GM12892 (cell line): ENCODE data around the gene MYO5B.

Source experiments
- POLR2A ChIP-seq: IDR thresholded peaks from 2 replicates; pipeline ENCODE4 v1.6.1; 2011; ENCODE audit warnings: low read depth, low read length, control low read depth
- POLR2AphosphoS5 ChIP-seq: IDR thresholded peaks from 2 replicates; pipeline ENCODE4 v1.6.1; 2011; ENCODE audit warnings: low read depth, low read length, control low read depth
- TAF1 ChIP-seq: IDR thresholded peaks from 2 replicates; pipeline ENCODE4 v1.6.1; 2011; ENCODE audit warnings: low read depth, mild to moderate bottlenecking, control low read depth, low read length, borderline replicate concordance

DNA sequence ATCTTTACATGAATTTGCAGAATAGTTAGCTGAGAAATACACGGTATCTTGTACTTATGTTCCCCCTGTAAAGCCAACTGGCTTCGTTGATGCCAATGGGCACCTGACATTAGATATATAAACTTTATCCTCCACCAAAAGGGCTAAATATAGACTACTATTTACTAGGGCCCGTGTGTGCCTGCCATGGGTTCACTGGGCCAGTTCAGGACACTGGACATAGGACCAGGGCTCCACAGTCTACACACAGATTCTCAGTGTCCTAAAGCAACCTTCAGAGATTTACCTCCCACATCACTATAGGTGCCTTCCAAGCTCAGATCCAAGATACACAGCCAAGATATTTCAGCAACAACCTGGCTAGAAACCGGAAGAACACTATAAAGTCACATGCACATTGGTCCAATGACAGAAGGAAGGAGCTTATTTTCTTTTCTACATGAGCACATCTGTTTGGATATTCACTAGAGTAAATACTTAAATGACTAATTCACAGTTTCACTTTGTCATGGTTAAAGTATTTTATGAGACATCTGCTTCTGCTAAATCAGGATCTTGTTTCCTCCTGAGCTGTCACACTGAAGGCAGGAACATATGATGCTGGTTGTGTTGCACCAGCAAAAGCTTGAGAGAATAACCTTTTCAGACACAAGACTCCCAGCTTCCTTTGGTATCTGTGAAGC, 95.1 kb downstream of the MYO5B start:
- no peak for TF ChIP-seq POLR2A
- no peak for TF ChIP-seq POLR2AphosphoS5
- TF ChIP-seq TAF1 = no peak
